Activated naive CD4-positive, alpha-beta T cell treated with anti-CD3 and anti-CD28 coated beads, Interleukin-2, amount 50 U/mL, for 24 hours (primary cell): Measurements from ENCODE around the gene MGMT.

Experiments
- H3K27ac Mint-ChIP-seq: one replicate; pipeline ENCODE4 v1.8.0; 2021; ENCODE audit warnings: mild to moderate bottlenecking, mixed read lengths
- H3K27me3 Mint-ChIP-seq: one replicate; pipeline ENCODE4 v1.8.0; 2021; ENCODE audit warnings: mixed read lengths
- H3K36me3 Mint-ChIP-seq: one replicate; pipeline ENCODE4 v1.8.0; 2021; ENCODE audit warnings: mixed read lengths
- H3K4me1 Mint-ChIP-seq: one replicate; pipeline ENCODE4 v1.8.0; 2021; ENCODE audit warnings: mixed read lengths
- H3K4me3 Mint-ChIP-seq: one replicate; pipeline ENCODE4 v1.8.0; 2021; ENCODE audit warnings: mild to moderate bottlenecking, mixed read lengths
- H3K9me3 Mint-ChIP-seq: one replicate; pipeline ENCODE4 v1.8.0; 2021; ENCODE audit warnings: mixed read lengths

MGMT gene

GRCh38 chr10:129780901-129781795 is 314.1 kb downstream of the MGMT start:
- Mint-ChIP-seq H3K9me3 (peaks cover 4% of the 10 kb centered on the region), H3K27ac (no peak overlapping the region), H3K4me1 (no peaks in the 10 kb centered on the region), H3K27me3 (no peaks in the 10 kb centered on the region), H3K36me3 (peaks cover 4% of the 10 kb centered on the region), H3K4me3 (no peak overlapping the region)

- Mint-ChIP-seq H3K9me3 (peaks cover 13% of the 10 kb centered on the region), H3K27me3 (no peaks in the 10 kb centered on the region), H3K36me3 (no peaks in the 10 kb centered on the region), H3K27ac (no peak overlapping the region), H3K4me3 (no peak overlapping the region), H3K4me1 (no peaks in the 10 kb centered on the region)
Measured at GRCh38 chr10:129784291-129784690, 317.2 kb downstream of the MGMT start.

- Mint-ChIP-seq H3K4me3 (no peak overlapping the region), H3K27ac (no peak overlapping the region), H3K4me1 (no peaks in the 10 kb centered on the region), H3K9me3 (peaks cover 17% of the 10 kb centered on the region), H3K27me3 (no peaks in the 10 kb centered on the region), H3K36me3 (no peaks in the 10 kb centered on the region)
Measured at GRCh38 chr10:129784891-129785290, 317.9 kb downstream of the MGMT start.

GRCh38 chr10:129785536-129785981 is 318.5 kb downstream of the MGMT start:
- Mint-ChIP-seq H3K9me3 (peaks cover 18% of the 10 kb centered on the region), H3K36me3 (no peaks in the 10 kb centered on the region), H3K4me3 (no peak overlapping the region), H3K4me1 (no peaks in the 10 kb centered on the region), H3K27me3 (no peaks in the 10 kb centered on the region), H3K27ac (no peak overlapping the region)

- no peak overlapping the region for H3K27ac Mint-ChIP-seq
- H3K27me3 Mint-ChIP-seq, result no peaks in the 10 kb centered on the region
- peaks cover 18% of the 10 kb centered on the region for H3K9me3 Mint-ChIP-seq
- H3K4me3 Mint-ChIP-seq, result no peak overlapping the region
- no peaks in the 10 kb centered on the region for H3K36me3 Mint-ChIP-seq
- no peaks in the 10 kb centered on the region for H3K4me1 Mint-ChIP-seq
Measured at GRCh38 chr10:129786216-129786615, 319.2 kb downstream of the MGMT start.

GRCh38 chr10:129787557-129787956 is 320.5 kb downstream of the MGMT start:
- H3K36me3 Mint-ChIP-seq, result no peaks in the 10 kb centered on the region
- no peak overlapping the region for H3K27ac Mint-ChIP-seq
- H3K9me3 Mint-ChIP-seq, result peaks cover 22% of the 10 kb centered on the region
- H3K4me1 Mint-ChIP-seq, result no peaks in the 10 kb centered on the region
- H3K4me3 Mint-ChIP-seq, result no peak overlapping the region
- H3K27me3 Mint-ChIP-seq, result no peaks in the 10 kb centered on the region

GRCh38 chr10:129788215-129788614 is 321.2 kb downstream of the MGMT start:
- no peak overlapping the region for H3K4me3 Mint-ChIP-seq
- no peaks in the 10 kb centered on the region for H3K27me3 Mint-ChIP-seq
- H3K36me3 Mint-ChIP-seq, result no peaks in the 10 kb centered on the region
- H3K4me1 Mint-ChIP-seq, result no peaks in the 10 kb centered on the region
- H3K9me3 Mint-ChIP-seq, result peaks cover 17% of the 10 kb centered on the region
- no peak overlapping the region for H3K27ac Mint-ChIP-seq

GRCh38 chr10:129790715-129791446 is 323.8 kb downstream of the MGMT start:
- H3K27ac Mint-ChIP-seq, result no peak overlapping the region
- H3K9me3 Mint-ChIP-seq, result peaks cover 19% of the 10 kb centered on the region
- no peaks in the 10 kb centered on the region for H3K27me3 Mint-ChIP-seq
- no peaks in the 10 kb centered on the region for H3K4me1 Mint-ChIP-seq
- H3K4me3 Mint-ChIP-seq, result no peak overlapping the region
- peaks cover 3% of the 10 kb centered on the region for H3K36me3 Mint-ChIP-seq

- no peaks in the 10 kb centered on the region for H3K4me1 Mint-ChIP-seq
- H3K36me3 Mint-ChIP-seq, result peaks cover 3% of the 10 kb centered on the region
- H3K4me3 Mint-ChIP-seq, result no peak overlapping the region
- peaks cover 19% of the 10 kb centered on the region for H3K9me3 Mint-ChIP-seq
- H3K27ac Mint-ChIP-seq, result no peak overlapping the region
- H3K27me3 Mint-ChIP-seq, result no peaks in the 10 kb centered on the region
Measured at GRCh38 chr10:129792141-129792540, 325.1 kb downstream of the MGMT start.

GRCh38 chr10:129792864-129793263 is 325.8 kb downstream of the MGMT start:
- Mint-ChIP-seq H3K27me3 (no peaks in the 10 kb centered on the region), H3K4me1 (no peaks in the 10 kb centered on the region), H3K9me3 (peaks cover 14% of the 10 kb centered on the region), H3K36me3 (peaks cover 3% of the 10 kb centered on the region), H3K27ac (no peak overlapping the region), H3K4me3 (no peak overlapping the region)

- Mint-ChIP-seq H3K4me3 (no peak overlapping the region), H3K4me1 (no peaks in the 10 kb centered on the region), H3K9me3 (peaks cover 19% of the 10 kb centered on the region), H3K36me3 (peaks cover 3% of the 10 kb centered on the region), H3K27me3 (no peaks in the 10 kb centered on the region), H3K27ac (no peak overlapping the region)
Measured at GRCh38 chr10:129793479-129793878, 326.4 kb downstream of the MGMT start.

- Mint-ChIP-seq H3K36me3 (peaks cover 3% of the 10 kb centered on the region), H3K4me1 (no peaks in the 10 kb centered on the region), H3K27me3 (no peaks in the 10 kb centered on the region), H3K27ac (no peak overlapping the region), H3K9me3 (peaks cover 24% of the 10 kb centered on the region), H3K4me3 (no peak overlapping the region)
Measured at GRCh38 chr10:129793996-129794395, 327.0 kb downstream of the MGMT start.

GRCh38 chr10:129796710-129797420 is 329.8 kb downstream of the MGMT start:
- Mint-ChIP-seq H3K27me3 (no peaks in the 10 kb centered on the region), H3K9me3 (peaks cover 20% of the 10 kb centered on the region), H3K36me3 (peaks cover 3% of the 10 kb centered on the region), H3K4me3 (no peak overlapping the region), H3K4me1 (no peaks in the 10 kb centered on the region), H3K27ac (no peak overlapping the region)

- no peak overlapping the region for H3K27ac Mint-ChIP-seq
- peaks cover 2% of the 10 kb centered on the region for H3K36me3 Mint-ChIP-seq
- H3K4me1 Mint-ChIP-seq, result no peaks in the 10 kb centered on the region
- H3K27me3 Mint-ChIP-seq, result no peaks in the 10 kb centered on the region
- no peak overlapping the region for H3K4me3 Mint-ChIP-seq
- peaks cover 37% of the 10 kb centered on the region for H3K9me3 Mint-ChIP-seq
Measured at GRCh38 chr10:129799942-129800341, 332.9 kb downstream of the MGMT start.

GRCh38 chr10:129800796-129801340 is 333.8 kb downstream of the MGMT start:
- Mint-ChIP-seq H3K27me3 (no peaks in the 10 kb centered on the region), H3K27ac (no peak overlapping the region), H3K36me3 (peaks cover 2% of the 10 kb centered on the region), H3K4me1 (no peaks in the 10 kb centered on the region), H3K9me3 (peaks cover 37% of the 10 kb centered on the region), H3K4me3 (no peak overlapping the region)
